Caki2 (cell line): ENCODE data around the gene EMC8. TPM values are rescaled to one million over a fixed set of nuclear protein-coding genes. Genes with fewer than 3 reads are reported as not detected.
"Not testable (repeated sequence)": the region's sequence is repeated elsewhere in the genome, so short reads cannot be mapped to it uniquely, and the experiment has no call there.

Source experiments
- DNase-seq: peaks from one replicate; pipeline ENCODE4 v3.0.0-alpha.2; 2015; ENCODE audit warnings: low read depth
- in situ Hi-C: cut with HindIII; loops from 2 replicates; pipeline ENCODE4 v1.10.0; 2016; ENCODE audit warnings: low sequenced_read_pairs, low pct_unique_long_range_greater_than_20kb, mixed read lengths
- total RNA-seq: library from RNA; depleted of rRNA; stranded (reverse); fragments of >200 nt; shearing (Covaris generic); gene quantifications from 2 replicates; pipeline ENCODE4 v1.2.3, GENCODE V29; 2014; ENCODE audit warnings: low replicate concordance

The EMC8 gene
- total RNA-seq, 1 experiment from 2014 or later, result 56.4 TPM

DNA sequence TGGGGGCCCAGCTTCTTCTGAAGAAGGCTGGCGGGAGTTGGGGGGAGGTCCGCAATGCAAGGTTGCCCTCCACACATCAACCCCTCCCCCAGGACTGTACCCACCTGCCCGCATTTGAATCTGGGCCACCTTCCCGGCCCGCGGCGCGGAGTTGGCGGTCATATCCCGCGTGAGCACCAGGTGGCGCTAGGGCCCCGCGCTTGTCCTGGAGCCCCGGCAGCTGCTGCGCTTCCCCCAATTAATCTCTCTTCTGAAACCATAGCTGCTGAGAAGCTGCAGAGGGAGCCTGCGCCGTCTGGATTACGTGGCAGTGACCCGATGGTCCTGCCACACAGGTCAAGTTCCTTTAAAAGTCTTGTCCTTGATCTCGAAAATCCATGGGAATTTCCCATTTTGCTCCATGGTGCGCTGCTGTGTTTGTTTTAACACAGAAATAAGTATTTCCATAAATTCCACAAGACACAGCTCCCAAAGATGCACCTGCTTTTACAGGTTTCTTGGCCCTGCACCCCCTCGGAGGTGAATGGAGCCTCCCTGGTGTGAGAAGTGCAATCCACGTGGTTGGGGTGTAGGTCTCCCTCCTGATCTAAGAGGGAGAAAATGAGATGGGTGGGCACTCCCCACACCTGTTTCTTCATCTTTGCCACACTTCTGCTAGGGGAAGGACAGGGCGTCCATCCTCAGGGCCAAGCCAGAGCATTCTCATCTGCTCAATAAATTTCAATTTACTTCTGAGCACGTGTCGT is 22.2 kb upstream of the EMC8 start:
- in situ Hi-C loops, result no loop called here
- peak; percentile 64 for DNase-seq

DNA sequence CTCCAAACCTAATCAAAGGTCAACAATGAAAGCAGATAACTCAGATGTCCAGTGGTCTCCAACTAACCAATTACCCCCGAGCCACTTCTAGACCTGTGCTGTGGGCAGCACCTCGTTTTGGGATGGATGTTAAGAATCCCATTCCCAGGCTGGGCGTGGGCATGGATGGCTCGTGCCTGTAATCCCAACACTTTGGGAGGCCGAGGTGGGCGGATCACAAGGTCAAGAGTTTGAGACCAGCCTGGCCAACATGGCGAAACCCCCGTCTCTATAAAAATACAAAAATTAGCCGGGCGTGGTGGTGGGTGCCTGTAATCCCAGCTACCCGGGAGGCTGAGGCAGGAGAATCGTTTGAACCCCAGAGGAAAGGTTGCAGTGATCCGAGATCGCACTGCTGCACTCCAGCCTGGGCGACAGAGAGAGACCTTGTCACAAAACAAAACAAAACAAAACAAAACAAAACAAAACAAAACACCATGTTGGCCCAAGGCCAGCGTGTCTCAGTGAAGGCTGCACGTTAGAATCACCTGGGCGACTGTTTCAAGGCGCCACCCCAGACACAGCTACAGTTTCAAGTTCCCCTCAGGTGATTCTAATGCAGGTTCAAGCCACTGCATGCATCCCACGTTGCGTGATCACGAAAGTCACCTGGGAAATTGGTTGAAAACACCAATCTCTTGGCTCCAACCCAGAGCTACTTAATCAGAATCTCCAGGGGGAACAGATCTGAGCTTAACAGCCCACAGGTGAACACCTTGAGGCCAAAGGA is 21.4 kb upstream of the EMC8 start:
- in situ Hi-C loops, result no loop called here
- no peak for DNase-seq

DNA sequence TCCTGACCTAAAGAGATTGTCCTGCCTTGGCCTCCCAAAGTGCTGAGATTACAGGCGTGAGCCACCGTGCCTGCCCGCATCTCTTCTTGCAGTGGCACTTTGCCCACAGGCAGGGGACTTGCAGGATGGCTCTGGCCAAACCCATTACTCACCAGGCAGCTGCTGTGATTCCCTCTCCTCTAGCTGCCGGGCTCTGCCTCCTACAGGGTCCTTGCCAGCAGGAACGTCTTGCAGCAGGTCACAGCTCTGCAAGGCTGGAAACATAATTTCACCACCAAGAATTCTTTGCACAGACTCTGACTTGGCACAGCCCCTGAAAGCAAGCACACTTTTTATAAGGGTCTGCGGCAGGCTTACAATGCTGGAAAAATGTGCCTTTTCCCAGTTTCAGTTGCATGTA is 20.4 kb upstream of the EMC8 start:
- in situ Hi-C loops, result no loop called here
- no peak for DNase-seq

DNA sequence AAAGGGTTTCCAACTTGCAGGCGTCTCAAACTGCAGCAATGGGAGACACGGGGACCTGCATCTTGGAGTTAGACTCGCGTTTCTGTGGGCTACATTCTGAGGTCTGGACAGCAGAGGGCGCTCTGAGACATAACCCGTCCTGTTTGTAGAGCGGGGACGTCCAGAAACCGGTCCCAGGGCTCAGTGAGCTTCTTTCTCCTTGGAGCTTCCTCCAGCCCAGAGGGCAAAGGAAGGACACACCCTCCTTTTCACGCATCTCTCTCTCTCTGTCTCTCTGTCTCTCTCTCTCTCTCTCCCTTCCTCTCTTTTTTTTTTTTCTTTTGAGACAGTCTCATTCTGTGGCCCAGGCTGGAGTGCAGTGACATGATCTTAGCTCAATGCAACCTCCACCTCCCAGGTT is 19.9 kb upstream of the EMC8 start:
- peak; percentile 41 for DNase-seq
- in situ Hi-C loops, result no loop called here

DNA sequence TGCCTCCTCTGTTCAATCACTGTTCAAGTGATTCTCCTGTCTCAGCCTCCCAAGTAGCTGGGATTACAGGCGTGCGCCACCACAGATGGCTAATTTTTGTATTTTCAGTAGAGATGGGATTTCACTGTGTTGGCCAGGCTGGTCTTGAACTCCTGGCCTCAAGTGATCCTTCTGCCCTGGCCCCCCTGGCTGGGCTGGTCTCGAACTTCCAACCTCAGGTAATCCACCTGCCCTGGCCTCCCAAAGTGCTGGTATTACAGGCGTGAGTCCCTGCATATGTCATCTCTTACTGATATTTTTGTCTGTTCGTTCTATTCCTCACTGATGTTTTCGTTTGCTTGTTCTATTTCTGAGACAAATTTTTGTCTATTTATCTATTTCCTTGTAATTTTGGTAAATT is 17.9 kb upstream of the EMC8 start:
- DNase-seq, in situ Hi-C loops: not testable (repeated sequence)

- no peak for DNase-seq
- in situ Hi-C loops, result no loop called here
Measured at GRCh38 chr16:85816159-85816558, 16.8 kb upstream of the EMC8 start.

- in situ Hi-C loops, result no loop called here
- DNase-seq, result no peak
Measured at GRCh38 chr16:85812811-85813700, 13.7 kb upstream of the EMC8 start.

DNA sequence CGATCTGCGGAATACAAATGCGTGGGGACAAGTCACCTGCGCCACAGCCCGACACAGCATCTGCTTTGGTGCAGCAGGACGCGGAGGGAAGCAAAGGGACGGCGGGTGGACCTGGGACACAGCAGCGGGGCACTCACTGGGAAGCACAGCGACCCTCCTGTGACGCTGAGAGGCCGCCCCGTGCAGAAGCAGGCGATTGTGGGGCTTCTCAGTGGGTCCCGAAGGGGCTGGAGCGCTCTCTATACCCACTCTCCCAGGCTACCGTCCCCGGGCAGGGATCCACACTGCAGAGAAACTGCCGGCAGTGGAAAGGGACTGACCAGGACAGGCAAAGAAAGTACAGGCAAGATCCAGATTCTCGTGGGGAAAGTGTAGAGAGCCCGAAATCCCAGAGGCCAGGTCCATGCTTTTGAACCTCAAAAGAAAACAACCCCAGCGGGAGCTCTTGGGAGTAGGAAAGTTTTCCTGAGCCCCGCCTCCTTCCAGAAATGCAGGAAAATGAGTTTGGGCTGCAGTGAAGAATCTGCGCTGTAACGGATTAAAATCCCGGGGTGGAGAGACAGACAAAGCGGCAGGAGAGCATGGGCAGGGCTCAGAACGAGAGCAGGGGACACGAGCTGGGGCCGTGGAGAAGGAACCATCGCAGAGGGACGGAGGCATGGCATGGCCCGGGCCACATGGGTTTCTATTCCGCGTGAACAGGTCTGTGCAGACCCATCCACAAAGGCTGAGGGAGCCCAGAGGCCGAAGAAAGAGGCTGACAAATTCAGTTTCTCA is 12.9 kb upstream of the EMC8 start:
- in situ Hi-C loops, result no loop called here
- DNase-seq, result no peak

- in situ Hi-C loops, result no loop called here
- no peak for DNase-seq
Measured at GRCh38 chr16:85810742-85811115, 11.4 kb upstream of the EMC8 start.

GRCh38 chr16:85810097-85810741 is 10.9 kb upstream of the EMC8 start:
- in situ Hi-C loops, result no loop called here

DNA sequence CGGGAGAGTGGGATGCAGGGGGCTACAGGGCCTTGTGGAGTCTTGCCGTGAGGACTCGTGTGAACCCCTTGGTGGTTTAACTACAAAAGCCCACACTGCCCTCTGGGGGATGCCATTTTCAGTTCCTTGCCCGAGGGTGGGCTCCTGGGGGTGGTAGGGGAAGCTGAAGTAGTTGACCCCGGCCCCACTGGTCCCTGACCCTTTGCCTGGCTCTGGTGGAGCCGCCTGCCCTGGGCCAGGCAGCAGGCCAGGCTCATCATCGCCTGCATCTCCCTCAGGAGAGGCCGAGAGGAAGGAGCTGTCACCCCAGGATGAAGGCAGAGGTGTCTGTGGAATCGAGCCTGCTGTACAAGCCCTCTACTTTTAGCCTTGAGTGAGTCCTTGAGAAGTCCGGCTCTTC is 10.3 kb upstream of the EMC8 start:
- DNase-seq, result no peak
- in situ Hi-C loops, result no loop called here

More at GRCh38 chr16:85810097-85810741, 10.9 kb upstream of the EMC8 start:
- no peak for DNase-seq

DNA sequence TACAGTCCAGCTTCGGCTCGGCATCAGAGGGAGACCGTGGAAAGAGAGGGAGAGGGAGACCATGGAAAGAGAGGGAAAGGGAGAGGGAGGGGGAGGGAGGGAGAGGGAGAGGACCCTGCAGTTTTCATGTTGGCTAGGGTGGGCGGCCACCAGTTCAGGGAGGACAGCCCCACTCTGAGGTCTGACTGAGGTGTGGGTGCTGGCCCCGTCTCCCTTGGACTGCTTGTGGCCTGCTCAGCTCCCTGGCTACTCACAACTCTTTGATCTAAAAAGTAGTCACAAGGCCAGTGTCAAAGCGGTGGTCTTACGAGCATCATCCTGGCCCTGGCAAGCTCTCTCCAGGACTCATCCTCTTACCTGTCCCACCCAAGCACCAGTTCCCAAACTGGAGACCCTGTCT is 9.6 kb upstream of the EMC8 start:
- in situ Hi-C loops, result no loop called here
- no peak for DNase-seq

DNA sequence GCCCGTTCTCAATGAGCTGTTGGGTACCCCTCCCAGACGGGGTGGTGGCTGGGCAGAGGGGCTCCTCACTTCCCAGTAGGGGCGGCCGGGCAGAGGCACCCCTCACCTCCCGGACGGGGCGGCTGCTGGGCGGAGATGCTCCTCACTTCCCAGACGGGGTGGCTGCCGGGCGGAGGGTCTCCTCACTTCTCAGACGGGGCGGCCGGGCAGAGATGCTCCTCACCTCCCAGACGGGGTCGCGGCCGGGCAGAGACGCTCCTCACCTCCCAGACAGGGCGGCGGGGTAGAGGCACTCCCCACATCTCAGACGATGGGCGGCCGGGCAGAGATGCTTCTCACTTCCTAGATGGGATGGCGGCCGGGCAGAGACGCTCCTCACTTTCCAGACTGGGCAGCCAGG is 8.8 kb upstream of the EMC8 start:
- DNase-seq, in situ Hi-C loops: not testable (repeated sequence)

DNA sequence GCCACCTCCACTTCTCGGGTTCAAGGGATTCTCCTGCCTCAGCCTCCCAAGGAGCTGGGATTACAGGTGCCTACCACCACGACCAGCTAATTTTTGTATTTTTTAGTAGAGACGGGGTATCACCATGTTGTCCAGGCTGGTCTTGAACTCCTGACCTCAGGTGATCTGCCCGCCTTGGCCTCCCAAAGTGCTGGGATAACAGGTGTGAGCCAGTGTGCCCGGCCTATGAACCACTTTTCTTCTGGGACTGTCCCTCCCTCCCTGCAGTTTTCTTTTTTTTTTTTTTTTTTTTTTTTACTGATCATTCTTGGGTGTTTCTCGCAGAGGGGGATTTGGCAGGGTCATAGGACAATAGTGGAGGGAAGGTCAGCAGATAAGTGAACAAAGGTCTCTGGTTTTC is 8.0 kb upstream of the EMC8 start:
- in situ Hi-C loops, result not testable (repeated sequence)

GRCh38 chr16:85806539-85806938 is 7.2 kb upstream of the EMC8 start:
- no peak for DNase-seq
- in situ Hi-C loops, result no loop called here

More for the DNA sequence above, 8.0 kb upstream of the EMC8 start:
- DNase-seq, result not testable (repeated sequence)

DNA sequence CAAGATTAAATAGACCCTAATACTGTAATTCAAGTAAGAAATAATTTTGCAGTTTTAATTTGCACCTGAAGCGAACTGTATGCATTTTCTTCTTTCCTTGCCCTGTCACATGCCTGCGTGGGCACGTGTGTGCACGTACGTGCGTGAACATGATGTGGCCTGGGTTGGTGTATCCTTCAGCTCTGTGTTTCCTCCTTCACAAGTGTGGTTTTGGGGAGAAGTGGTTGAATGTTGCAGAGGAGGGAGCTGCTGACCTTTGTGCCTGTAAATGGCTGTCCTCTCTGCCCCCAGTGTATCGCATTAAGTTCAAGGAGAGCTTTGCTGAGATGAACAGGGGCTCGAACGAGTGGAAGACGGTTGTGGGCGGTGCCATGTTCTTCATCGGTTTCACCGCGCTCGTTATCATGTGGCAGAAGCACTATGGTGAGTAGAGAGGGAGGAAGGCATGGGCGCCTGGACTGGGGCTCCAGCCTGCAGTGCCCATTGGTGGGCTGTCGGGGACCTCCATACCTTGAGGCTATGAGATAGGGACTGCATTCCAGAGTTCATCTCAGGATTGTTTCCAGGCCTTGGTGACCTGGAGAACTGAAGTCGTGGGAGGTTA is 6.2 kb upstream of the EMC8 start:
- in situ Hi-C loops, result no loop called here
- DNase-seq, result no peak

GRCh38 chr16:85803570-85803969 is 4.2 kb upstream of the EMC8 start:
- in situ Hi-C loops, result no loop called here
- DNase-seq, result no peak
